ENCODE data around the gene IFIT2.
"Not testable (repeated sequence)": the region's sequence is repeated elsewhere in the genome, so short reads cannot be mapped to it uniquely, and the experiment has no call there.

IFIT2 gene

DNA sequence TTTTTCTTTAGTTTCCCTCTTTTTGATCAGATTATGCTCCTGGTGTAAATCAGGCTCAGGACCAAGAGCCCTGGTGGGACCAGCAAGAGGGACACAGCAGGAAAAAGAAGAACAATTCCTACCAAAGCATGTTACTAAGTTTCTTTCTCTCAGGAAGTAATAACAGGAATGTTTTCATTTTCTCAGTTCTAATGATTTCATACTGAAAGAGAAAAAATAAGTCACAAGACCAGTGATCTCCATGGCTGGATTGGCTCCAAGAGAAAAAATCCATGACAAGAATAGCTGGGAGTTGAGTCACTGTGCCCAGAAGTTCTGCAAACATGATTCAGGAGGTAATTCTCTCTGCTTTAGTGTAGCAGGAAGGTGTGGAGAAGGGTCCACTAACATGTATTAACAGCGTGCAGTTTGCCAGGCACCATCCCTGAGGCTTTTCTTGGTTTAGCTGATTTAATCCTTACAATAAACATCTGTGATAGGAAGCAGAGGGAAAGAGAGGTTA lies 23.8 kb upstream of the IFIT2 start:
- in situ Hi-C loops (cut with HindIII; ENCODE audit: low pct_ligation_motif_present, low pct_unique_long_range_greater_than_20kb, low sequenced_read_pairs) = no loop called here
- peak; percentile 99 for DNase-seq

- in situ Hi-C loops (cut with HindIII; ENCODE audit: low pct_ligation_motif_present, low pct_unique_long_range_greater_than_20kb, low sequenced_read_pairs) = no loop called here
These were observed 22.9 kb upstream of the IFIT2 start for GRCh38 chr10:89278900-89279392.

GRCh38 chr10:89279421-89279869 lies 22.4 kb upstream of the IFIT2 start:
- in situ Hi-C loops (cut with HindIII; ENCODE audit: low pct_ligation_motif_present, low pct_unique_long_range_greater_than_20kb, low sequenced_read_pairs) = no loop called here

More at GRCh38 chr10:89278900-89279392, 22.9 kb upstream of the IFIT2 start:
- DNase-seq = no peak

GRCh38 chr10:89280508-89280907 lies 21.3 kb upstream of the IFIT2 start:
- in situ Hi-C loops (cut with HindIII; ENCODE audit: low pct_ligation_motif_present, low pct_unique_long_range_greater_than_20kb, low sequenced_read_pairs) = no loop called here
- DNase-seq = no peak

More at GRCh38 chr10:89279421-89279869, 22.4 kb upstream of the IFIT2 start:
- peak; percentile 30 for DNase-seq

GRCh38 chr10:89281606-89282395 lies 20.0 kb upstream of the IFIT2 start:
- DNase-seq = no peak
- in situ Hi-C loops (cut with HindIII; ENCODE audit: low pct_ligation_motif_present, low pct_unique_long_range_greater_than_20kb, low sequenced_read_pairs) = no loop called here

DNA sequence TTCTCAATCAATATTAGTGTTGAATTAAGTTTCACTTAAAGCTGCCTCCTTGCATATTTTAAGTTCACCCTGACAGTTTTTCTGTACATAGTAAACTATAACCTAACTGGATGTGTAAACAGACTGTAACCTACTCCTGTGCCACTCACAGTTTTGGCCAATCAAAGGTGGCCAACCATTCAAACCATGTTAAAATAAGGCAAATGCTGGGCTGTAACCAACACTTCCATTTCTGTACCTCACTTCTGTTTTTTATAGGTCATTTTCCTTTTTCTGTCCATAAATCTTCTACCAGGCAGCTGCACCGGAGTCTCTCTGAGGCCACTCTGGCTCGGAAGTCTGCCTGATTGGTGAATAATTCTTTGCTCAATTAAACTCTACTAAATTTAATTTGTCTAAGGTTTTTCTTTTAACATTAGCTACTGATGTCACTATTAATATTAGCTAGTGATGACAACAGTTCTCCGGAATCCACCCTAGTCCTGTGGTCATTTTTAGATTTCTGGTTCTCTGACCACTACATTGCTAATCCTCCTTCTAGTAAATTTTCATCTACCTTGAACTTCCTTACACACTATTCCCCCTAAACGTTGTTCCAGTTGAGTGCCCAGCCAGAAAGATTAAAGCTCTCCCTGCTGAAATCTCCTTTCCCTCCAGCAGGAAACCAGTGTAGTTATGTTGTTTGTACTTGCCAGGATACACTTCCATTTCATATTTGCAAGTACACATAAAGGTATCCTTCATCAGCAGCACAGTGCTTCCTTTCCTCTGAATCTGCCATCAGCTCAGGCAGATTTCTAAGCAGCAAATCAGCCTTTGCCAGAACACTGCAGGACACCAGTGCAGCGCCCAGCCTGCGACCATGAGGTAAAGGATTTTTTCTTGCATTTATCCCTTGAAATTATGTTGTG lies 18.6 kb upstream of the IFIT2 start:
- DNase-seq = peak; percentile 92
- in situ Hi-C loops (cut with HindIII; ENCODE audit: low pct_ligation_motif_present, low pct_unique_long_range_greater_than_20kb, low sequenced_read_pairs) = no loop called here

DNA sequence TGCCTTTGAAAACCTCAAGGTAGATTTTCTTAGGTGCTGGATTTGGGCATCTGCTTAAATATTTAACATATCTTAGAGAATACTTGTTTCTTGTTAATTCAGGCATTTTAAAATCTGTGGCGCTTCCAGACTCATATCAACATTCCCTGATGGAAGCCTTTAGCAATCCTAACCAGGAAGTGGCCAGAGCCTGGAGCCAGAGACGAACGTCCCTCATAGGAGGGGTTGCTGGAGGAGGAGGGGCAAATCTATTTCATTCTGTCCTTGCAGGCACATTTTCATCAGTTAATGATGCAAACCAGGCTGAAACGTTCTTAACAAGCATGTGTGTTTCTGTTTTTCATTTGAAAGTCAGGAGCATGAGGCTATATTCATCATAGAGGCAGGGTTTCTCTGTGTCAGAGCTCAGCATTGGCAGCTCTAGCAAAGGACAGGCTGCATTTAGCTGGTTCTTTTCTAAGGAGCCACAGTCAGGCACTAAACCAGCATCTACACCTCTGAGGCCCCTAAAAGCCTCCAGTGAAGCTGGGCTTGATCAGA lies 17.8 kb upstream of the IFIT2 start:
- DNase-seq = peak; percentile 92
- in situ Hi-C loops (cut with HindIII; ENCODE audit: low pct_ligation_motif_present, low pct_unique_long_range_greater_than_20kb, low sequenced_read_pairs) = no loop called here

DNA sequence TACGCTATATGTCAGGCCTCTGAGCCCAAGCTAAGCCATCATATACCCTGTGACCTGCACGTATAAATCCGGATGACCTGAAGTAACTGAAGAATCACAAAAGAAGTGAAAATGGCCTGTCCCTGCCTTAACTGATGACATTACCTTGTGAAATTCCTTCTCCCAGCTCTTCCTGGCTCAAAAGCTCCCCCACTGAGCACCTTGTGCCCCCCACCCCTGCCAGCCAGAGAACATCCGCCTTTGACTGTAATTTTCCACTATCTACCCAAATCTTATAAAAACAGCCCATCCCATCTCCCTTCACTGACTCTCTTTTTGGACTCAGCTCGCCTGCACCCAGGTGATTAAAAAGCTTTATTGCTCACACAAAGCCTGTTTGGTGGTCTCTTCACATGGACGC lies 17.1 kb upstream of the IFIT2 start:
- in situ Hi-C loops (cut with HindIII; ENCODE audit: low pct_ligation_motif_present, low pct_unique_long_range_greater_than_20kb, low sequenced_read_pairs) = not testable (repeated sequence)
- peak; percentile 38 for DNase-seq

GRCh38 chr10:89285303-89285702 lies 16.5 kb upstream of the IFIT2 start:
- in situ Hi-C loops (cut with HindIII; ENCODE audit: low pct_ligation_motif_present, low pct_unique_long_range_greater_than_20kb, low sequenced_read_pairs) = not testable (repeated sequence)
- peak; percentile 84 for DNase-seq

- in situ Hi-C loops (cut with HindIII; ENCODE audit: low pct_ligation_motif_present, low pct_unique_long_range_greater_than_20kb, low sequenced_read_pairs) = no loop called here
- DNase-seq = no peak
These were observed 7.1 kb upstream of the IFIT2 start for GRCh38 chr10:89294721-89295239.

- DNase-seq = no peak
- in situ Hi-C loops (cut with HindIII; ENCODE audit: low pct_ligation_motif_present, low pct_unique_long_range_greater_than_20kb, low sequenced_read_pairs) = no loop called here
These were observed 6.2 kb upstream of the IFIT2 start for GRCh38 chr10:89295597-89295996.

GRCh38 chr10:89296220-89296648 lies 5.6 kb upstream of the IFIT2 start:
- no peak for DNase-seq
- in situ Hi-C loops (cut with HindIII; ENCODE audit: low pct_ligation_motif_present, low pct_unique_long_range_greater_than_20kb, low sequenced_read_pairs) = no loop called here

- in situ Hi-C loops (cut with HindIII; ENCODE audit: low pct_ligation_motif_present, low pct_unique_long_range_greater_than_20kb, low sequenced_read_pairs) = no loop called here
- no peak for DNase-seq
These were observed 4.5 kb upstream of the IFIT2 start for GRCh38 chr10:89297356-89297755.

DNA sequence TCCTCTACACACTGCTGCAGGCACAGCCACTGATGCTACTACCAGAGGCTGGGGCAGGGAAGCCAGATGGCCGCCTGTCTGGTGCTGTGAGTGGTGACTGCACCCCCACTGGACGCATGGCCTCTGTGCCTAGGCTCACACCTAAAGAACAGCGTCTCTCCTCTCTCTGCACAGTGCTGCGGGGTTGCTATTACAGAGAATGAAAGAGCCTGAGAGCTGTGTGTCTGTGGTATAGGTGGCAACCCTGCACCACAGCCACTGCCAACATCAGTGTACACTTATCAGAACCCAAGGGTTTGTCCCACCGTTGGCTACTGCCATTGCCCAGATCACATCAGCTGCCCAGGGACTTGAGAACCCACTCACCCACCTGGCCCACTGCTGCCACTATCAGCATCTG lies 4.1 kb upstream of the IFIT2 start:
- in situ Hi-C loops (cut with HindIII; ENCODE audit: low pct_ligation_motif_present, low pct_unique_long_range_greater_than_20kb, low sequenced_read_pairs) = no loop called here
- DNase-seq = no peak

GRCh38 chr10:89299031-89299430 lies 2.8 kb upstream of the IFIT2 start:
- no peak for DNase-seq
- in situ Hi-C loops (cut with HindIII; ENCODE audit: low pct_ligation_motif_present, low pct_unique_long_range_greater_than_20kb, low sequenced_read_pairs) = no loop called here

GRCh38 chr10:89301232-89301631 lies 614 bp upstream of the IFIT2 start:
- in situ Hi-C loops (cut with HindIII; ENCODE audit: low pct_ligation_motif_present, low pct_unique_long_range_greater_than_20kb, low sequenced_read_pairs) = no loop called here
- DNase-seq = peak; percentile 52

DNA sequence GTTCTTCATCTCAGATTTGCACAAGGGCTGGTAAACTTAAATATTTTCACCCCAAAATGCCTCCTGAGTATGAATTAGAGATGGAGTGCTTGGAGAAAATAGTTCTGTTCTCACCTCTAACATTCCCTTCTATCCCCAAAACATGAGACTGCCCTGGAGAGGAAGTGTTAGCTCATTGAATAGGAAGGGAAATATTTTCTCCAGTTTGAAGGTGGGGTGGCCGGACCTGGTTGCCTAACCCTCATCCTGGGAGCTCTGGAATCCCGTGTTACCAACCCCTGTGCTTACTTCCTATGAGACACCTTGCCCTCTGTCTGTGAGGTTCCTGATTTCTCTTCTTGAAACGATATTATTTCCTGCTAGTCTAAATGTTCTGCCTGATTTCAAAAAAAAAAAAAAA lies 779 bp downstream of the IFIT2 start:
- in situ Hi-C loops (cut with HindIII; ENCODE audit: low pct_ligation_motif_present, low pct_unique_long_range_greater_than_20kb, low sequenced_read_pairs) = no loop called here
- DNase-seq = peak; percentile 40

- in situ Hi-C loops (cut with HindIII; ENCODE audit: low pct_ligation_motif_present, low pct_unique_long_range_greater_than_20kb, low sequenced_read_pairs) = no loop called here
- no peak for DNase-seq
These were observed 1.3 kb downstream of the IFIT2 start for GRCh38 chr10:89303161-89303560.

GRCh38 chr10:89304026-89304425 lies 2.2 kb downstream of the IFIT2 start:
- DNase-seq = no peak

More at GRCh38 chr10:89304026-89304425, 2.2 kb downstream of the IFIT2 start:
- in situ Hi-C loops (cut with HindIII; ENCODE audit: low pct_ligation_motif_present, low pct_unique_long_range_greater_than_20kb, low sequenced_read_pairs) = no loop called here
